HG03571 (cell line): Measurements from ENCODE around the gene FIBCD1.

Experiments
- ATAC-seq: cut with Tn5 transposase; IDR thresholded peaks from one replicate; pipeline ENCODE4 v1.9.1; 2021; ENCODE audit not compliant: unreplicated experiment

The FIBCD1 gene

DNA sequence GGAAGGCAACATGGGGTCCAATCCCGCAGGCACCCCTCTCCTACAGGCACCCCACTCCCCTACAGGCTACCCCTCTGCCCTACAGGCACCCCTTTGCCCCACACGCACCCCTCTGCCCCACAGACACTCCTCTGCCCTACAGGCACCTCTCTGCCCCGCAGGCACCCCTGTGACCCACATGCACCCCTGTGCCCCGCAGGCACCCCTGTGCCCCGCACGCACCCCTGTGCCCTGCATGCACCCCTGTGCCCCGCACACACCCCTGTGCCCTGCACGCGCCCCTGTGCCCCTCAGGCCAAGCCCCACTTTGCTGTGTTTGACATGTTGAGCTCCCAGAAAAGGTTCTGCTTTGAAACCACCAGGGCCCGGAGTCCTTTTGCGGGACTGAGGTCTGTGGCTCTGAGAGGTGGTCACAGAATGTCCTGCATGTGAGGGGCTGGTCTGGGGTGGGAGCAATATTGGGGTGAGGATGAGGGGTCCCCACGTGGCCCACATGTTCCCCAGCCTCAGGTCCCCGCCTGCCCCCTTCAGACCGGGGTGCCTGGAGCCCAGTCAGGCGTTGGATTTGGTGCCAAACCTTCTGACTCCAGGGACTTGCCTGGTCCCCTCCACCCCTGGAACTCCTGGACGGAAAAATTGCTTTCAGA is 41.8 kb downstream of the FIBCD1 start:
- no peak for ATAC-seq

DNA sequence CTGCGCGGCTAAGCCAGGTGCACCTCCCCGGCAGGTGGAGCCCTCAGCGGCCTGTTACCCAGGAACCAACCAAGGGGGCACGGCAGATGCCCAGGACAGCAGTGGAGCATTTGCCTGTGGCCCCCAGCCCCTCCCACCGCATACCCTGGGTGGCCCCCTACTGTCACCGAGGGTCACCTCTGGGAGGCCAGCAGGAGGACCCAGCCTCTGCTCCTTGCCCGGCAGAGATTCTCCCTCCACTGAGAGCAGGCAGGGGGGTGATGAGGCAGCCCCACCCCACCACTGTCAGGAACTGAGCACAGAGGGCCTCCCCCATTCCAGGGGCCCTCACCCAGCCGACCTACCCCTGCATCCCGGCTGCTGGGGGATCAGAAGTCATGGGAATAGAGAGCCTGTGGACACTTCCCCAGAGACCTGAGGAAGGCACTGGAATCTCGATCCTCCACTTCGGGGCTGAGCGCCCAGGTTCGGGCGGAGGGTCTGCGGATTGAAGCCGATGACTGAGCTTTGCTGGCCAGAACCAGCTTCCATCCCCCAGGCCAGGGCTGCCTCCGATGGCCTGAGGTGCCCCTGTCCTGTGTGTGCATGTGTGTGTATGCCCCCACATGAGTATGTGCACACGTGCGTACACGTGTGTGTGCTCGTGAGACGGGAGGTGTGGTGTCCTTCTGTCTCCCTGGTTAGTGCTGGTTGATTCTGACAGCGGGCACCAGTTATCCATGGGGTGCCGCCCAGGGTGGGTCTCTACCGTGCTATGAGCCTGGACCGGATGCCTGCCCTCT is 42.6 kb downstream of the FIBCD1 start, which contains the start of gene QRFP:
Gene QRFP (minus strand): TSS at position 580 of the 782 bp plus-strand sequence. CDS start 2,974 bp downstream, outside the sequence.
- no peak for ATAC-seq

DNA sequence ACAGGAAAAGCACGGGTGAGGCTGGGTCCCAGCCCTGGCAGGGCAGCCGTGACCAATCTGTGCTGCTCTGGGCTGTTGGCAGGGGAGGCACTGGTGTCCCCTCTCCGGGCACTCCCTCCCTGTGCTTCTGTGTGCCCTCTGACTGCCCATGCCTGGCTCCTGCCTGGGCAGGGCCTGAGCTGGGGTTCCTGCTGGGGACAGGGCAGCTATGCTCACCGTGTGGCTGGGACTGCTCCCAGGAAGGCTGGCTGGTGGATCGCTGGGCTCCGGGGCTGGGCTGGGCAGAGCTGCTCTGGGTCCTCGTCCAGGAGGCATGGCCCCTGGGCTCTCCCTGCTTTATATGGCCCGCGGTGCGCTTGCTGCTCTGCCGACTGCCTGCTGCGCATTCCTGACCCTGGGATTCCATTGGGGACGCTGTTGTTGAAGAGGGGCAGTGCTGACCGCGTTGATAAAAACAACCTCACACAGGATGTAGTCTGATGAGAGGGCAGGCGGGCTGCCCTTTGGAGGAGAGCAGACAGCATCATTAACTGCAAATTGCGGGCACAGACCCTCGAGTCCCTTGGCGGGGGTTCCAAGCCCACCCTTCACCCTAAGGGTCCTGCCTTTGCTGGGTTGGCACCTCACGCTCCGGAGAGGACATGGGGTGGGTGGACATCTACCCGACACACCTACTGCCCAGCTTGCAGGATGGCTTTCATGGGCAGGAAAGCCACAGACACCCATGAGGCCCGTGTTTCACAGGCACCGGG is 43.4 kb downstream of the FIBCD1 start:
- ATAC-seq: no peak

DNA sequence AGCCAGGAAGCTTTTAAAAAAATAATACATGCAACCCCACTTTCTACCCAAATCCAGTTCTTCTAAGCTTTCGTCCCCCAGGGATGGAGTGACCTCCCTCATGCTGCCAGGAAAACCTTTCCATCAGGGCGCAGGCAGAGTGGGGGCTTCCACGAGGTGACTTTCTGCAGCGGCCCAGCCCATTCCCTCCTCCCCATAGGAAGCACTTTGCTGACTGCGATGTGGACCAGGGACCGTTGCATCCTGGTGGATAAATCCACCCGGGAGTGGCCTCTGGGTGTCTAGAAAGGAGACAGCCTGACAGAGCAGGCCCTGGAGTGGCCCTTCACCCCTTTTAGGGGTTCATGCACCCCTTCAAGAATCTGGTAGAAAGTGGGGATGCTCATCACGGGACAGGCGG is 44.0 kb downstream of the FIBCD1 start:
- ATAC-seq: no peak

DNA sequence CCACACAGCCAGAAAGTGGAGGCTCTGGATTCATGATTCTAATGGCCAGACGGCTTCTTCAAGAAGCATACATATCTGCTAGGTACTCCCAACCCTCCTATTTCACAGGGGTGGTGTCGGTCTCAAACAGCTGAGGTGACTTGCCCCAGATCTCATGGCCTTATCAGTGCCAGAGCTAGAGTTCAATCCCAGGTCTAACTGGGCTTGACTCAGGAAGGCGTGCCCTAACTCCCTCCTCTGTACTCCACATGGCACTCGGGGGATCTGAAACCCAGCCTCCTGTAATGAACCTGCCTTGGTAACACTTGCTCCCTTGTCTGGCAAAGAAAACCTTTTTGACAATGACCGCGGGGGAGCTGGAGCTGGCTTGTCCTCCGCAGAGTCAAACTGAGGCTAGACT is 44.5 kb downstream of the FIBCD1 start:
- no peak for ATAC-seq

DNA sequence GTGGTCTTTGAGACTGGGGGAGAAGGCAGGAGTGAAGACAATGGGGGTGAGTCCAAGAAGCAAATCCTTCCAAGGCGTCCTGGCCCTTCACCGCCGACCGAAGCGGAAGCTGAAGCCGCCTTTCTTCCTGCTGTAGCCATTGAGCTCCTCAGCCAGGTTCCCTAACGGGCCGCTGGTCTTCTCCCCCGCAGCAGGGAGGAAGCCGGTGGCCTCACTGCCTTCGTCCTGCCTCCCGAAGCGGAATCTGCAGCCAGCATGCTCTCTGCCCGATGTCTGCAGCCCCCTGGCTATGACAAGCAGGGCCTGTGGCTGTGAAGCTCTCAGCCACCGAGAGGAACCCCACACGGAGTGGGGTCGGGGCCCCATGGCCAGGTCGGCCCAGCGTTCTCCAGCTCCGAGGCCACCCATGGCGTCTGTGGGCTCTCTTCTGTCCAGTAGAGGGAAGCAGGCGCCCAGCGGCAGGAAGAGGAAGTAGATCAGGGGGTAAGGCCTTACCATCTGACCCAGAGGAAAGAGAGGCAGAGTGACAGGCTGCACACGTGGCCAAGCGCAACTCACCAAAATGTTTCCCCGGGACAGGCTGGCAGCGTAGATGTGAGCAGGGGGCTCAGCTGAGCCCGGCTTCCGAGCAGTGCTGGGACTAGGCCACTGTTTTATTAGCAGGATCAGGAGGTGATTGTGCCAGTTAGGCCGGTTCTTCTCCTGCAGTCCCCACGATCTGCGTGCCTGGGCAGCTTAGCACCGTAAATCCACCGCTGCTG is 45.5 kb downstream of the FIBCD1 start:
- ATAC-seq: no peak

DNA sequence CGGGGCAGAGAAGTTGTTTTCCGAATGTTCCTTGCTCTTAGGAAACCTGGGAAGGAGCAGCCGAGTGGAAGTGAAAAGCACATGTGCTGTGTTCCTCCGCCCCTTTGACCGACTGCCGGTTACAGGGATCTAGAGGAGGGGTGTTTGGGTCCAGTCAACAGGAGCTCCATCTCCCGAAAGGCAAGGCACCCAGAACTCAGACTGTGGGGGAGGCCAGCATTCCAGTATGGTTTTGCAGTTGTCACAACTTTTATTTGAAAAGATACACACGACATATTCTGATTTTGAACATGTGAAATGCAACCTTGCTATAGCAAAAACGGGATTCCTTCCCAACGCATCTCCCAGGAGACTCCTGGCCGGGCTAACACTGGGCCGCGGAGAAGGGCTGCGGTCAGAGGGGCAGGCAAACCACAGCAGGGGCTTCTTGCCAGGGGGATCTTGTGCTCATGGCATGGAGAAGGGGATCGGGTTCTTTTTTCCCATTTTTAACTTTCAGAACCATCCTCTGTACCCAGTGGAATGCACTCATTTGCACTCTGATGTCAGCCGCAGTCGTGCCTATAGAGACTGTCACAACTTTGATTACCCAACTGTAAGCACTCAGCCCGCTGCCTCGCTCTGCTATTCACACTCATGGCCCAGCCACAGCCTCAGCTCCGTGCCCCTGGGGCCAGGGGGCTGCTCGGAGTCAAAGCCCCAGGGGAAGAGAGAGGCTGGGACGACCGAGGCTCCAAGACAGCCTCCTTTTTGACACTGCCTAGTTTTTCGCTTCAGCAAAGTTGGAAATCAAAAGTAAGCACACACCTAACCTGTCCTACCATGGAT is 46.4 kb downstream of the FIBCD1 start:
- no peak for ATAC-seq

DNA sequence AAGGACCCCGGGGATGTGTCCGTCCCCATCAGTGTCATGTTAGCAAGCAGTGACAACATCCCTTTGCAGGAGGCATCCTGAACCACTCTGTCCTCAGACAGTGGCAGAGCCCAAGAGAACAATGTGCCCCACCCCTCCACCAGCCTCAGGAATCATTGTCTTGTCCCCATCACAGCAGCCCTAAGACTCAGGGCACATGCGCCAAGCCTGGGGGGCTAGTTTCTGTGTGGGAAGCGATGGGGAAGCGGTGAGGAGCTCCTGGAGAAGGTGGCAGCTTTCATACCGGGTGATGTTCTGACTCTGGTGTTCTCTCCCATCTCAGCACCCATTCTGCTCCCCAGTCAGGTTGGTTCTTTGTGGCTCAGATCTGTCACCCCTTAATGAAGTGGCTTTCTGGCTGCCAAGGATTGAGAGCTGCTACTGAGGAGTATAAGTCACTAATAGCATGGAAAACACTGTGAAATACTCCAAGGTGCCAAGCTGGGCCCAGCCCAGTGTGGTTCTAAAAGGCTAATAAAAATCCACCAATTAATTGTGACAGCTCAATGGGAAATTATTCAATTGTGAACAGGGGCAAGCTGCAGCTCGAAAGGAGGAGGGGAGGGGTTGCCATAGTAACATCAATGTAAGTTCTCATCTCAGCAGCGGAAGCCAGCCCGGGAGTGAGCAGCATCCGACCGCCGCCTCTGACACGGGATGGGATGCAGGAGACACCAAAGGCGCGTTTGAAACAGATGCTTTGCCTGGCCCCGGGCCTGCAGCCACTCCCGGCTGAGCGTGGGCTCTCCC is 47.2 kb downstream of the FIBCD1 start:
- ATAC-seq: no peak

DNA sequence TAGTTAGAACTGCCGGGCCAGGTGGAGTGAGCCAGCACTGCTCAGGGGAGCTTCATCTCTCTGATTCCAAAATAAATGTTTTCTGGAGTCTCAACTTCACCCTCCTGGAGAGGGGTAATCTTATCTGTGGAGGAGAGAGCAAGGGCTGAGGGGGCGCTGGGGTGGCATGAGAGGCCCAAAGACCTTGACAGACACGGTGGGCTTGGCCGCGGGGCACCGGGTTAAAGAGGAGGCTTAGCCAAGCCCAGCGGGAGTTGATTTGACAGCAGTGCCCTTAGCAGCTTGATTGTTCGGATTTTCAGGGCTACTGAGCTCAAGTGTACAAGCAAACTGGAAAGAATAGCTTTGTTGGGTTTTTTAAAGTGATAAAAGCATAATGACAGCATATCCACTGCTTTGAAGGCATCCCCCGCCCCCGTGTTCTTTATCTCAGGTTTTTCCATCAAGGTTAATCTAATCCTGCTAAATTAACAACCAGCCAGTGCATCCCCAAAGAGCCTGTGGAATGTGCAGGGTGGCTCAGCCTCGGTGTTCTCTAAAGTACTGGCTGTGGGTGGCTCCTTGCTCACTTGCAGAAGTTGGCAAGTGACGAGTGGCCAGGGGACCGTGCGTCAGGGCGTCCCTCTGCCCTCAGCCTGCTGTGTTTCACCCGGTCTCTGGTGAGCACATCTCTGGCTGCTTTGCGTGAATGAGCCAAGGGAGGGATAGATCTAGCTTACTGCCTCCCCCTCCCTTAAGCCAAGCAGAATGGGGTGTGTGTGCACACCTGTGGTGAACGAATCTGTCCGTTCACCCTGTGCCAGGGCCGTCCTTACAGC is 48.0 kb downstream of the FIBCD1 start:
- ATAC-seq: no peak

DNA sequence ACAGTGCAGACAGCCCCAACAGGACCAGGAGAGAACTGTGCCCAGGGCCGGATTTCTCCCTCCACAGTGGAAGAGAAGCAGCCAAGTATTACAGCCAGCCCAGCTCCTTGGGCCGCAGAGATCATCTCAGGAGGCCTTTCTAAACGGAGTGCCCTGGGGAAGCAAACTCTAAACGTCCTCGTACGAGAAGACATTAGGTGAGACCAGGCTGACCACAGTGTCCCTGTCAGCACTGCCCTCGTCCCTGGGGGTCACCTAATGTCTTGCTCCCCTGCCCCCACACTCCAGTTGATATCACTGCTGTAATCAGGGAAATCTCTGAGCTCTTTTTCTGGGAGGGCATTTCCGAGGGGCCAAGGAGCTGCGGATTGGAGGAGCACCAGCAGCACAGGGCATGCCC is 48.9 kb downstream of the FIBCD1 start:
- ATAC-seq: no peak

DNA sequence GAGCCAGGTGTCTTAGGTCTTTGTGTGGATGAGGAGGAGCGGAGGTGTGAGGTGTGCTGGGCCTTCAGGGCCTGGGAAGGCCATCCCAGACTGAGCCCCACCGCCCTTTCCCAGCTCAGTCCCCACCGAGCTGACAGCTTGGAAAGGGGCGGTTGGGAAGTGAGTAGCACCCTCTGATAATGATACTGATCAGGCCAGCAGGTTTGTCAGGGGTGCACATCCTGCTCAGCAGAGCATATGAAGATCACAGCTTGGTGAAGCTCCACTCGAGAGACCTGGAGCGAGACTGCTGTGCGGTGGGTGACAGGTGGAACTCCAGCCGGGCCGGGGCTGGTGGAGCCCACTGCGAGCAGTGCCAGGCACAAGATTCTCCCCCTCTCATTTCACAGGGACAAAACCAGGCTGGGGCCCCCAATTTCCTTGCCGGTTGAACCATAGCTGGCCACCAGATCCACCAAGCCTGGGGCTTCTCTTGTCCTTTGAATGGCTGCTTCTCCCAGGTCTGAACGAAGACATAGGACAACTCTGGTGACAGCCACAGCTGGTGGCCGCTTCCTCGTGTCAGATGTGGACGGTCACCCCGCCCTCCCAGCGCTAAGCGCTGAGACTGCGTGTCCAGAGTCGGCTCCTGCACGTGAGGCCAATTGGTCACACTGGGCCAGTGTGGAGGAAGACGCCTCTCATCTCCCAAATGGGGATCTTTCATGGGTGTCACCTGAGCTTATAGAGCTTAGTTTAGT is 50.7 kb downstream of the FIBCD1 start:
- ATAC-seq: no peak

DNA sequence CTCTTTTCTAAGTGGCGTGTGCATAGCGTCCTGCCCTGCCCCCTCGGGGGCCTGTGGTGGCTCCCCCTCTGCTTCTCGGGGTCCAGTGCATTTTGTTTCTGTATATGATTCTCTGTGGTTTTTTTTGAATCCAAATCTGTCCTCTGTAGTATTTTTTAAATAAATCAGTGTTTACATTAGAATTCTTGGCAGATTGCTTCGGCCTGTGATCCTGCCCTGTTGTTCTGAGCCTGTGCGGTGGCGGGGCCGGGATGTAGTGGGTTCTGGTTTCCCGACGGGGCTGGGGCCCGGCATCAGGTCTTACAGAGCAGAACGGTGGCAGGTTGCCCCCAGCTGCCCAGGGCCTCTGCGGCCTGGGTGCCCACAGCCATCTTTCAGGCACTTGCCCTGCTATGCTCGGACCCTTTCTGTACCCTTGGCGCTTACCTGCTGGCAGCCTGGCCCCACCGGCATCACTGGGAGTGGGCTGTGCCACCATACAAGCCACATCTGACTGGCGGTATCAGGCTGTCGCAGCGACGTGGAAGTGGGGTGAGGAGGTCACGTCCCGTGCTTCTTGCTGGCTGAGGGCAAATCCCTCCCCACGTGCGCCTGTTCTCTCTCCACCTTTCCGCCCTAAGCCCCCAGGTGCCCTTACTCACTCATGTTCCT is 51.4 kb downstream of the FIBCD1 start:
- ATAC-seq: no peak

DNA sequence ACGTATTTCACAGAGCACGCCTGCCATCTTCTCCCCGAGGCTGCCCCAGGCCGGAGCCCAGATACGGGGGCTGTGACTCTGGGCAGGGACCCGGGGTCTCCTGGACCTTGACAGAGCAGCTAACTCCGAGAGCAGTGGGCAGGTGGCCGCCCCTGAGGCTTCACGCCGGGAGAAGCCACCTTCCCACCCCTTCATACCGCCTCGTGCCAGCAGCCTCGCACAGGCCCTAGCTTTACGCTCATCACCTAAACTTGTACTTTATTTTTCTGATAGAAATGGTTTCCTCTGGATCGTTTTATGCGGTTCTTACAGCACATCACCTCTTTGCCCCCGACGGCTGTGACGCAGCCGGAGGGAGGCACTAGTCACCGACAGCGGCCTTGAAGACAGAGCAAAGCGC is 52.1 kb downstream of the FIBCD1 start:
- ATAC-seq: no peak

DNA sequence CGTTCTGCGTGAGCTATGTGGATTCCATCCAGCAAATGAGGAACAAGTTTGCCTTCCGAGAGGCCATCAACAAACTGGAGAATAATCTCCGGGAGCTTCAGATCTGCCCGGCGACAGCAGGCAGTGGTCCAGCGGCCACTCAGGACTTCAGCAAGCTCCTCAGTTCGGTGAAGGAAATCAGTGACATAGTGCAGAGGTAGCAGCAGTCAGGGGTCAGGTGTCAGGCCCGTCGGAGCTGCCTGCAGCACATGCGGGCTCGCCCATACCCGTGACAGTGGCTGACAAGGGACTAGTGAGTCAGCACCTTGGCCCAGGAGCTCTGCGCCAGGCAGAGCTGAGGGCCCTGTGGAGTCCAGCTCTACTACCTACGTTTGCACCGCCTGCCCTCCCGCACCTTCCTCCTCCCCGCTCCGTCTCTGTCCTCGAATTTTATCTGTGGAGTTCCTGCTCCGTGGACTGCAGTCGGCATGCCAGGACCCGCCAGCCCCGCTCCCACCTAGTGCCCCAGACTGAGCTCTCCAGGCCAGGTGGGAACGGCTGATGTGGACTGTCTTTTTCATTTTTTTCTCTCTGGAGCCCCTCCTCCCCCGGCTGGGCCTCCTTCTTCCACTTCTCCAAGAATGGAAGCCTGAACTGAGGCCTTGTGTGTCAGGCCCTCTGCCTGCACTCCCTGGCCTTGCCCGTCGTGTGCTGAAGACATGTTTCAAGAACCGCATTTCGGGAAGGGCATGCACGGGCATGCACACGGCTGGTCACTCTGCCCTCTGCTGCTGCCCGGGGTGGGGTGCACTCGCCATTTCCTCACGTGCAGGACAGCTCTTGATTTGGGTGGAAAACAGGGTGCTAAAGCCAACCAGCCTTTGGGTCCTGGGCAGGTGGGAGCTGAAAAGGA is 53.3 kb downstream of the FIBCD1 start:
- ATAC-seq: no peak

DNA sequence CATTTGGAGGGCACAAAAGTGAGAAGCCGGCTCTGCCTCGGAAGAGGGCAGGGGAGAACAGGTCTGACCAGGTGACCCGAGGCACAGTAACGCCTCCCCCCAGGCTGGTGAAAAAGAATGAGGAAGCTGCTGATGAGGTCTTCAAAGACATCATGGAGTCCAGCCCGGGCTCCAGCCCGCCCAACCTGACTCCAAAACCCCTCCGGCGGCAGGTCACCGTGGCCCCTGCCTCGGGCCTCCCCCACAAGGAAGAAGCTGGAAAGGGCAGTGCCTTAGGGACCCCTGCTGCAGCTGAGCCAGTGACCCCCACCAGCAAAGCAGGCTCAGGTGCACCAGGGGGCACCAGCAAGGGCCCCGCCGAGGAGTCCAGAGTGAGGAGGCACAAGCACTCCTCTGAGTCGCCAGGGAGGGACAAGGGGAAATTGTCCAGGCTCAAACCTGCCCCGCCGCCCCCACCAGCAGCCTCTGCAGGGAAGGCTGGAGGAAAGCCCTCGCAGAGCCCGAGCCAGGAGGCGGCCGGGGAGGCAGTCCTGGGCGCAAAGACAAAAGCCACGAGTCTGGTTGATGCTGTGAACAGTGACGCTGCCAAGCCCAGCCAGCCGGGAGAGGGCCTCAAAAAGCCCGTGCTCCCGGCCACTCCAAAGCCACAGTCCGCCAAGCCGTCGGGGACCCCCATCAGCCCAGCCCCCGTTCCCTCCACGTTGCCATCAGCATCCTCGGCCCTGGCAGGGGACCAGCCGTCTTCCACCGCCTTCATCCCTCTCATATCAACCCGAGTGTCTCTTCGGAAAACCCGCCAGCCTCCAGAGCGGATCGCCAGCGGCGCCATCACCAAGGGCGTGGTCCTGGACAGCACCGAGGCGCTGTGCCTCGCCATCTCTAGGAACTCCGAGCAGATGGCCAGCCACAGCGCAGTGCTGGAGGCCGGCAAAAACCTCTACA is 54.2 kb downstream of the FIBCD1 start:
- ATAC-seq: no peak
